ENCODE results near the gene MYH16. TPM values are rescaled to one million over a fixed set of nuclear protein-coding genes. Genes with fewer than 3 reads are reported as not detected.
"Not testable (repeated sequence)": the region's sequence is repeated elsewhere in the genome, so short reads cannot be mapped to it uniquely, and the experiment has no call there.

Gene MYH16
- total RNA-seq, 1 donor from 2014 or later, result not detected

- H3K27me3 ChIP-seq (ENCODE audit: low read depth), result no peaks in the 10 kb centered on the region
- peak overlapping the region; percentile 97 for H3K27ac ChIP-seq (replicated peaks)
- H3K9me3 ChIP-seq (replicated peaks), result no peaks in the 10 kb centered on the region
- peaks cover 77% of the 10 kb centered on the region for H3K4me1 ChIP-seq
- DNase-seq, result no peak
- H3K4me3 ChIP-seq, result peak overlapping the region; percentile 100
- intact Hi-C loops (cut with micrococcal nuclease), result no loop called here
- TF ChIP-seq, protein P1, sequence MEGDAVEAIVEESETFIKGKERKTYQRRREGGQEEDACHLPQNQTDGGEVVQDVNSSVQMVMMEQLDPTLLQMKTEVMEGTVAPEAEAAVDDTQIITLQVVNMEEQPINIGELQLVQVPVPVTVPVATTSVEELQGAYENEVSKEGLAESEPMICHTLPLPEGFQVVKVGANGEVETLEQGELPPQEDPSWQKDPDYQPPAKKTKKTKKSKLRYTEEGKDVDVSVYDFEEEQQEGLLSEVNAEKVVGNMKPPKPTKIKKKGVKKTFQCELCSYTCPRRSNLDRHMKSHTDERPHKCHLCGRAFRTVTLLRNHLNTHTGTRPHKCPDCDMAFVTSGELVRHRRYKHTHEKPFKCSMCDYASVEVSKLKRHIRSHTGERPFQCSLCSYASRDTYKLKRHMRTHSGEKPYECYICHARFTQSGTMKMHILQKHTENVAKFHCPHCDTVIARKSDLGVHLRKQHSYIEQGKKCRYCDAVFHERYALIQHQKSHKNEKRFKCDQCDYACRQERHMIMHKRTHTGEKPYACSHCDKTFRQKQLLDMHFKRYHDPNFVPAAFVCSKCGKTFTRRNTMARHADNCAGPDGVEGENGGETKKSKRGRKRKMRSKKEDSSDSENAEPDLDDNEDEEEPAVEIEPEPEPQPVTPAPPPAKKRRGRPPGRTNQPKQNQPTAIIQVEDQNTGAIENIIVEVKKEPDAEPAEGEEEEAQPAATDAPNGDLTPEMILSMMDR (IDR thresholded peaks at IDR 0.05; ENCODE audit: borderline replicate concordance), result no peak
- H3K36me3 ChIP-seq, result no peaks in the 10 kb centered on the region
Observed at GRCh38 chr7:99326408-99326782, 53.8 kb downstream of the MYH16 start.

DNA sequence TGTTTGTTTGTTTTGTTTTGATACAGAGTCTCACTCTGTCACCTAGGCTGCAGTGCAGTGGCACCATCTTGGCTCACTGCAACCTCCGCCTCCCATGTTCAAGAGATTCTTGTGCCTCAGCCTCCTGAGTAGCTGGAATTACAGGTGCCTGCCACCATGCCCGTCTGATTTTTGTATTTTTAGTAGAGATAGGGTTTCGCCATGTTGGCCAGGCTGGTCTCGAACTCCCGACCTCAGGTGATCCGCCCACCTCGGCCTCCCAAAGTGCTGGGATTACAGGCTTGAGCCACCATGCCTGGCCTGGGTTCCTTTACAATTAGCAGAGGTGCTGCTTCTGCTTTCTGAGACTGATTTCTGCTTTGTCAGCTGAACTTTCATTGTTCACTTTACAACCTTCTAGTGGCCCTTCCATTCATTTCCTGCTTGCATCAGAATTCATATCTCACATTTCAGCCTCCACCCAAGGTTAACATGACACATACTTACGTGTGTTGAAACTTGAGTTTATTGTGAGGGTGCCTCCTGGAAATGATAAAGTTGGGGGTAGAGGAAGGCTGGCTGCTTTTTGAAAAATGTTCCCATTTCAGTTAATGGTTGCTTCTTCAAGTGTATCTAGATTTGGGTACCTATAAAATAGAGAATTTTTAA is 57.8 kb downstream of the MYH16 start:
- H3K4me1 ChIP-seq, result peaks cover 85% of the 10 kb centered on the region
- H3K27me3 ChIP-seq (ENCODE audit: low read depth); intact Hi-C loops (cut with micrococcal nuclease); H3K9me3 ChIP-seq (replicated peaks); DNase-seq: not testable (repeated sequence)
- H3K4me3 ChIP-seq, result peak overlapping the region; percentile 100
- peak overlapping the region; percentile 97 for H3K27ac ChIP-seq (replicated peaks)
- peaks cover 27% of the 10 kb centered on the region for H3K36me3 ChIP-seq

GRCh38 chr7:99331002-99331401 is 58.4 kb downstream of the MYH16 start:
- no peak overlapping the region for H3K4me3 ChIP-seq
- no peaks in the 10 kb centered on the region for H3K27me3 ChIP-seq (ENCODE audit: low read depth)
- H3K4me1 ChIP-seq, result peaks cover 86% of the 10 kb centered on the region
- H3K27ac ChIP-seq (replicated peaks), result peak overlapping the region; percentile 97
- DNase-seq, result no peak
- TF ChIP-seq, protein P1 (IDR thresholded peaks at IDR 0.05; ENCODE audit: borderline replicate concordance), result no peak
- intact Hi-C loops (cut with micrococcal nuclease), result no loop called here
- H3K9me3 ChIP-seq (replicated peaks), result no peaks in the 10 kb centered on the region
- H3K36me3 ChIP-seq, result peaks cover 31% of the 10 kb centered on the region

- no peaks in the 10 kb centered on the region for H3K9me3 ChIP-seq (replicated peaks)
- peaks cover 94% of the 10 kb centered on the region for H3K36me3 ChIP-seq
- H3K27me3 ChIP-seq (ENCODE audit: low read depth), result no peaks in the 10 kb centered on the region
- H3K4me1 ChIP-seq, result peaks cover 24% of the 10 kb centered on the region
- intact Hi-C loops (cut with micrococcal nuclease), result no loop called here
- no peak overlapping the region for H3K4me3 ChIP-seq
- TF ChIP-seq, protein P1 (IDR thresholded peaks at IDR 0.05; ENCODE audit: borderline replicate concordance), result no peak
- no peak for DNase-seq
- no peak overlapping the region for H3K27ac ChIP-seq (replicated peaks)
Observed at GRCh38 chr7:99339595-99339994, 67.0 kb downstream of the MYH16 start.

GRCh38 chr7:99340659-99341058 is 68.0 kb downstream of the MYH16 start:
- intact Hi-C loops (cut with micrococcal nuclease), result no loop called here
- TF ChIP-seq, protein P1 (IDR thresholded peaks at IDR 0.05; ENCODE audit: borderline replicate concordance), result no peak
- no peaks in the 10 kb centered on the region for H3K27me3 ChIP-seq (ENCODE audit: low read depth)
- peak overlapping the region; percentile 47 for H3K27ac ChIP-seq (replicated peaks)
- peaks cover 94% of the 10 kb centered on the region for H3K36me3 ChIP-seq
- no peak for DNase-seq
- no peak overlapping the region for H3K4me3 ChIP-seq
- H3K9me3 ChIP-seq (replicated peaks), result no peaks in the 10 kb centered on the region
- peaks cover 17% of the 10 kb centered on the region for H3K4me1 ChIP-seq

- Histone ChIP-seq H3K4me1 (peaks cover 12% of the 10 kb centered on the region), H3K9me3 (replicated peaks) (no peaks in the 10 kb centered on the region), H3K27ac (replicated peaks) (no peak overlapping the region), H3K36me3 (peaks cover 96% of the 10 kb centered on the region), H3K27me3 (ENCODE audit: low read depth) (no peaks in the 10 kb centered on the region), H3K4me3 (no peak overlapping the region)
- TF ChIP-seq, protein P1 (IDR thresholded peaks at IDR 0.05; ENCODE audit: borderline replicate concordance), result no peak
- intact Hi-C loops (cut with micrococcal nuclease), result no loop called here
- no peak for DNase-seq
Observed at GRCh38 chr7:99344061-99344647, 71.5 kb downstream of the MYH16 start.

DNA sequence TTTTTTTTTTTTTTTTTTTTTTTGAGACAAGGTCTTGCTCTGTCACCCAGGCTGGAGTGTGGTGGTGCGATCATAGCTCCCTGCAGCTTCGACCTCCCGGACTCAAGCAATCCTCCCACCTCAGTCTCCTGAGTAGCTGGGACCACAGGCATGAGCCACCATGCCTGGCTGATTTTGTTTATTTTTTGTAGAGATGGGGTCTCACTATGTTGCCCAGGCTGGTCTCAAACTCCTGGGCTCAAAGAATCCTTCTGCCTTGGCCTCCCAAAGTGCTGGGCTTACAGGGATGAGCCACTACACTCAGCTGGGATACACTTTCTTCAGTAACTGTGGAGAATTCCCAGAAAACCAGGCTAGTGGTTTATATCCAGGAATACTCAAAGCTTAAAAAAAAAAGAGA is 78.0 kb downstream of the MYH16 start:
- H3K27ac ChIP-seq (replicated peaks); DNase-seq; H3K4me3 ChIP-seq; H3K27me3 ChIP-seq (ENCODE audit: low read depth); H3K4me1 ChIP-seq; intact Hi-C loops (cut with micrococcal nuclease); H3K9me3 ChIP-seq (replicated peaks): not testable (repeated sequence)
- H3K36me3 ChIP-seq, result peaks cover 99% of the 10 kb centered on the region
